MM.1S (cell line): Measurements from ENCODE around the gene GDPD5.

ENCODE experiments used
- DNase-seq: peaks from one replicate; pipeline ENCODE4 v3.0.0-alpha.2; 2015
- H2AFZ ChIP-seq: fragments of 300-600 bp; sonication (generic); 2 replicates; pipeline ENCODE4 v1.6.0; 2016; ENCODE audit warnings: antibody characterized with exemption, low read length
- H3F3A ChIP-seq: fragments of 300-600 bp; sonication (generic); 2 replicates; pipeline ENCODE4 v1.6.1; 2016; ENCODE audit warnings: mild to moderate bottlenecking, antibody characterized with exemption, low read length, moderate library complexity, mixed read lengths; ENCODE audit not compliant: insufficient read depth
- H3K27ac ChIP-seq: fragments of 300-600 bp; sonication (generic); 2 replicates; pipeline ENCODE4 v1.5.1; 2016; ENCODE audit warnings: mild to moderate bottlenecking, low read length
- H3K27me3 ChIP-seq: fragments of 300-600 bp; sonication (generic); replicated peaks from 2 replicates; pipeline ENCODE4 v1.6.0; 2016; ENCODE audit warnings: low read length; ENCODE audit not compliant: insufficient read depth
- H3K36me3 ChIP-seq: fragments of 300-600 bp; sonication (generic); replicated peaks from 2 replicates; pipeline ENCODE4 v1.6.1; 2016; ENCODE audit warnings: mild to moderate bottlenecking, low read length, mixed read lengths; ENCODE audit not compliant: insufficient read depth
- H3K4me1 ChIP-seq: fragments of 300-600 bp; sonication (generic); 2 replicates; pipeline ENCODE4 v1.6.1; 2016; ENCODE audit warnings: low read length, mixed read lengths
- H3K4me2 ChIP-seq: fragments of 300-600 bp; sonication (generic); 2 replicates; pipeline ENCODE4 v1.6.0; 2016; ENCODE audit warnings: low read depth, low read length
- H3K4me3 ChIP-seq: fragments of 300-600 bp; sonication (generic); 2 replicates; pipeline ENCODE4 v1.5.1; 2016; ENCODE audit warnings: low read length, mixed read lengths
- H3K79me2 ChIP-seq: fragments of 300-600 bp; sonication (generic); 2 replicates; pipeline ENCODE4 v1.6.1; 2016; ENCODE audit warnings: mixed run types, low read length, mixed read lengths
- H3K9ac ChIP-seq: fragments of 300-600 bp; sonication (generic); 2 replicates; pipeline ENCODE4 v1.6.1; 2016; ENCODE audit warnings: low read length, mixed read lengths
- H3K9me2 ChIP-seq: fragments of 300-600 bp; sonication (generic); replicated peaks from 2 replicates; pipeline ENCODE4 v1.6.1; 2016; ENCODE audit warnings: mild to moderate bottlenecking, low read length, mixed read lengths; ENCODE audit not compliant: insufficient read depth
- H3K9me3 ChIP-seq: fragments of 300-600 bp; sonication (generic); replicated peaks from 2 replicates; pipeline ENCODE4 v1.6.1; 2016; ENCODE audit warnings: mild to moderate bottlenecking, low read length, mixed read lengths; ENCODE audit not compliant: insufficient read depth
- H4K20me1 ChIP-seq: fragments of 300-600 bp; sonication (generic); 2 replicates; pipeline ENCODE4 v1.6.1; 2016; ENCODE audit warnings: mild to moderate bottlenecking, low read length, moderate library complexity, mixed read lengths; ENCODE audit not compliant: insufficient read depth
- EZH2 ChIP-seq: fragments of 300-600 bp; sonication (generic); optimal IDR thresholded peaks from 2 replicates; pipeline ENCODE3; 2017; ENCODE audit warnings: low read depth, mild to moderate bottlenecking, antibody characterized with exemption, low read length, mixed read lengths
- EZH2phosphoT487 ChIP-seq: fragments of 300-600 bp; sonication (generic); IDR thresholded peaks from 2 replicates; pipeline ENCODE4 v1.6.1; 2018; ENCODE audit warnings: antibody characterized with exemption, low read length
- TF ChIP-seq, protein P1 (sequence below): fragments of 300-600 bp; sonication (generic); IDR thresholded peaks from 2 replicates; pipeline ENCODE4 v1.5.1; 2016; ENCODE audit warnings: antibody characterized with exemption, low read length, mixed read lengths

The GDPD5 gene

GRCh38 chr11:75435571-75435925 is 90.2 kb downstream of the GDPD5 start:
- H2AFZ ChIP-seq = no peak overlapping the region
- no peak overlapping the region for H3K4me2 ChIP-seq
- H3K79me2 ChIP-seq = no peaks in the 10 kb centered on the region
- H3K9ac ChIP-seq = no peak overlapping the region
- no peaks in the 10 kb centered on the region for H3F3A ChIP-seq
- H3K4me1 ChIP-seq = no peaks in the 10 kb centered on the region
- H3K9me3 ChIP-seq = no peaks in the 10 kb centered on the region
- TF ChIP-seq EZH2phosphoT487 = no peak
- no peak for TF ChIP-seq EZH2
- TF ChIP-seq, protein P1, sequence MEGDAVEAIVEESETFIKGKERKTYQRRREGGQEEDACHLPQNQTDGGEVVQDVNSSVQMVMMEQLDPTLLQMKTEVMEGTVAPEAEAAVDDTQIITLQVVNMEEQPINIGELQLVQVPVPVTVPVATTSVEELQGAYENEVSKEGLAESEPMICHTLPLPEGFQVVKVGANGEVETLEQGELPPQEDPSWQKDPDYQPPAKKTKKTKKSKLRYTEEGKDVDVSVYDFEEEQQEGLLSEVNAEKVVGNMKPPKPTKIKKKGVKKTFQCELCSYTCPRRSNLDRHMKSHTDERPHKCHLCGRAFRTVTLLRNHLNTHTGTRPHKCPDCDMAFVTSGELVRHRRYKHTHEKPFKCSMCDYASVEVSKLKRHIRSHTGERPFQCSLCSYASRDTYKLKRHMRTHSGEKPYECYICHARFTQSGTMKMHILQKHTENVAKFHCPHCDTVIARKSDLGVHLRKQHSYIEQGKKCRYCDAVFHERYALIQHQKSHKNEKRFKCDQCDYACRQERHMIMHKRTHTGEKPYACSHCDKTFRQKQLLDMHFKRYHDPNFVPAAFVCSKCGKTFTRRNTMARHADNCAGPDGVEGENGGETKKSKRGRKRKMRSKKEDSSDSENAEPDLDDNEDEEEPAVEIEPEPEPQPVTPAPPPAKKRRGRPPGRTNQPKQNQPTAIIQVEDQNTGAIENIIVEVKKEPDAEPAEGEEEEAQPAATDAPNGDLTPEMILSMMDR = no peak
- H3K36me3 ChIP-seq = no peaks in the 10 kb centered on the region
- H3K27ac ChIP-seq = no peak overlapping the region
- no peak overlapping the region for H3K4me3 ChIP-seq
- peaks cover 94% of the 10 kb centered on the region for H3K27me3 ChIP-seq
- no peak for DNase-seq
- H3K9me2 ChIP-seq = no peaks in the 10 kb centered on the region
- no peaks in the 10 kb centered on the region for H4K20me1 ChIP-seq

- Histone ChIP-seq H3F3A (no peaks in the 10 kb centered on the region), H3K4me2 (no peak overlapping the region), H3K36me3 (no peaks in the 10 kb centered on the region), H2AFZ (no peak overlapping the region), H3K27me3 (peaks cover 92% of the 10 kb centered on the region), H3K9me3 (no peaks in the 10 kb centered on the region), H4K20me1 (no peaks in the 10 kb centered on the region), H3K79me2 (no peaks in the 10 kb centered on the region), H3K9me2 (no peaks in the 10 kb centered on the region), H3K4me1 (no peaks in the 10 kb centered on the region), H3K9ac (no peak overlapping the region), H3K4me3 (no peak overlapping the region), H3K27ac (no peak overlapping the region)
- TF ChIP-seq EZH2phosphoT487 = no peak
- TF ChIP-seq, protein P1 = no peak
- no peak for TF ChIP-seq EZH2
- DNase-seq = no peak
These were observed 90.7 kb downstream of the GDPD5 start for GRCh38 chr11:75434886-75435570.

GRCh38 chr11:75434051-75434450 is 91.7 kb downstream of the GDPD5 start:
- Histone ChIP-seq H3K4me3 (no peak overlapping the region), H3K4me2 (no peak overlapping the region), H3K79me2 (no peaks in the 10 kb centered on the region), H3K4me1 (no peaks in the 10 kb centered on the region), H3F3A (no peaks in the 10 kb centered on the region), H2AFZ (no peak overlapping the region), H3K9me2 (no peaks in the 10 kb centered on the region), H4K20me1 (no peaks in the 10 kb centered on the region), H3K9ac (no peak overlapping the region), H3K27me3 (peaks cover 82% of the 10 kb centered on the region), H3K36me3 (no peaks in the 10 kb centered on the region), H3K27ac (no peak overlapping the region), H3K9me3 (no peaks in the 10 kb centered on the region)
- TF ChIP-seq EZH2phosphoT487 (no peak), EZH2 (no peak)
- TF ChIP-seq, protein P1 = no peak
- no peak for DNase-seq
